Measurements from ENCODE around the gene POU3F2. TPM values are rescaled to one million over a fixed set of nuclear protein-coding genes. Genes with fewer than 3 reads are reported as not detected.

Gene POU3F2
- total RNA-seq, 2 donors from 2014 or later = 0.07 TPM; not detected in 1

DNA sequence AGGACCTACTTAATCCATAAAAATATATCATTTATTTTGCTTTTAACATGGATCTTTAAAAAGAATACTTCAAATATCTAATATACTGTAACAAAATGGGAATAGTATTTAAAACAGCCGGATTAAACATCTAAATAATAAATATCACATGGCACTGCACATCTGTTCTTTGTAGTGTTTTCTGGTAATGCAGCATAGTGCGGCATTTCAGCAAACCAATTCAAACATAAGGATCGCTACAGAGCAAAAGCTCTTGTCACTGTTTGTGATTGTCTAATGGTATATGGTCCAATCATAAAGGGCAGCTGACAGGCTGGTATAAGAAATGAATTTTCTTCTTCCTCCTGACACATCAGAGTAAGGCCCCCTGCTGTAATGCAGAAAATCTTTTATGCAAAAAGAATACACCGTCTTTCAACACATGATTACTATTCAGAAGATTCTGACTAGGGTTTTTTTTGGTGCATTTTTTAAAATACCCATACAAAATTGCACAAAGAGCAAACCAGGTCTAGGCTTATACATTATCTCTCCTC is 40.0 kb upstream of the POU3F2 start:
- Histone ChIP-seq H3K4me1 (ENCODE audit: control insufficient read depth, insufficient read depth, low read length) (peaks cover under 1% of the 10 kb centered on the region), H3K9me3 (ENCODE audit: control insufficient read depth, low read length) (no peaks in the 10 kb centered on the region), H3K27ac (ENCODE audit: low read depth, low read length) (no peak overlapping the region), H3K9ac (ENCODE audit: extremely low read depth, low read length, poor library complexity, severe bottlenecking) (no peak overlapping the region), H3K27me3 (ENCODE audit: control insufficient read depth, insufficient read depth, low read length, poor library complexity, severe bottlenecking) (no peaks in the 10 kb centered on the region), H3K36me3 (ENCODE audit: control insufficient read depth, insufficient read depth, low read length) (no peaks in the 10 kb centered on the region), H3K4me3 (ENCODE audit: low read length) (no peak overlapping the region)
- TF ChIP-seq, protein P1, sequence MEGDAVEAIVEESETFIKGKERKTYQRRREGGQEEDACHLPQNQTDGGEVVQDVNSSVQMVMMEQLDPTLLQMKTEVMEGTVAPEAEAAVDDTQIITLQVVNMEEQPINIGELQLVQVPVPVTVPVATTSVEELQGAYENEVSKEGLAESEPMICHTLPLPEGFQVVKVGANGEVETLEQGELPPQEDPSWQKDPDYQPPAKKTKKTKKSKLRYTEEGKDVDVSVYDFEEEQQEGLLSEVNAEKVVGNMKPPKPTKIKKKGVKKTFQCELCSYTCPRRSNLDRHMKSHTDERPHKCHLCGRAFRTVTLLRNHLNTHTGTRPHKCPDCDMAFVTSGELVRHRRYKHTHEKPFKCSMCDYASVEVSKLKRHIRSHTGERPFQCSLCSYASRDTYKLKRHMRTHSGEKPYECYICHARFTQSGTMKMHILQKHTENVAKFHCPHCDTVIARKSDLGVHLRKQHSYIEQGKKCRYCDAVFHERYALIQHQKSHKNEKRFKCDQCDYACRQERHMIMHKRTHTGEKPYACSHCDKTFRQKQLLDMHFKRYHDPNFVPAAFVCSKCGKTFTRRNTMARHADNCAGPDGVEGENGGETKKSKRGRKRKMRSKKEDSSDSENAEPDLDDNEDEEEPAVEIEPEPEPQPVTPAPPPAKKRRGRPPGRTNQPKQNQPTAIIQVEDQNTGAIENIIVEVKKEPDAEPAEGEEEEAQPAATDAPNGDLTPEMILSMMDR (conservative IDR thresholded peaks at IDR 0.05) = no peak
- Mint-ChIP-seq H3K9me3 (no peaks in the 10 kb centered on the region), H3K27me3 (ENCODE audit: insufficient read depth) (peaks cover 9% of the 10 kb centered on the region), H3K4me1 (no peaks in the 10 kb centered on the region), H3K27ac (no peak overlapping the region), H3K4me3 (no peak overlapping the region), H3K36me3 (ENCODE audit: low read depth) (no peaks in the 10 kb centered on the region)
- DNase-seq = no peak
- WGBS, 2 experiments (ENCODE audit: insufficient coverage in 1 of 2, insufficient read length in 1 of 2) = 0 to 70% methylated on average over 1 to 4 of the region's 4 CpGs

DNA sequence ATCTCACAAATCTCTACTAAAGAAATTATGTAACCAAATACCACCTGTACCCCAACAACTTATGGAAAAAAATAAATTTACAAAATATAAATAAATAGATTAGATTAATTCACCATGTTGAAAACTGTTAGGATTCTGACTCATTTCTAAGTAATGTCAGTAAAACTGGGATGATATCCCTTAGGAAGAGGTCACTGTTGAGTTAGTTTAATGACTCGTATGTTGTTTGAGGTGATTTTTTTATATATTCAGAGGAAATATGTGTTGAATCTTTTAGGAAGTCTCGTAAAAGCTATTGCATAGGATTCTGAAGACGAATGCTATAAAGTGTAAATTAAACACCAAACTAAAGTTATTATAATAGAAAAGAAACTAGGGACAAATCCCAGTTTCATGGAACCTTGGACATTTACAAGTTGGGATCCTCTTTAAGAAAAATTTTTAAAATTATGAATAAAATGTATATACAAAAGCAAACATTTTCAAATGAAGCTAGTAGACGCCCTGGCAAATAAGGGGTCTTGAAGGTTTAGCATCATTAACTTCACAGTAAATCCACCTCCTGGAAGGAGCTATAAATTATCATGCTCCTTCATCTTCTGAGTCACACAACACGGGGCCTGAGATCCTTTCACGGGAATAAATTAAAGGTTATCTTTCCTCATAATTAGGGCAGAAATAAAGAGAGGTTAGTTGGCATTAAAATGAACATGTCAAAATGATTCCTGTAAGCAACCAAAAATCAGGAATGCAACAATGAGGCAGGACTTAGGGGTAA is 37.0 kb upstream of the POU3F2 start:
- Mint-ChIP-seq H3K27ac (no peak overlapping the region), H3K9me3 (no peaks in the 10 kb centered on the region), H3K36me3 (ENCODE audit: low read depth) (no peaks in the 10 kb centered on the region), H3K4me1 (no peaks in the 10 kb centered on the region), H3K27me3 (ENCODE audit: insufficient read depth) (peaks cover 3% of the 10 kb centered on the region), H3K4me3 (no peak overlapping the region)
- no peaks in the 10 kb centered on the region for H3K9me3 ChIP-seq (ENCODE audit: control insufficient read depth, low read length)
- no peak overlapping the region for H3K9ac ChIP-seq (ENCODE audit: extremely low read depth, low read length, poor library complexity, severe bottlenecking)
- H3K36me3 ChIP-seq (ENCODE audit: control insufficient read depth, insufficient read depth, low read length) = no peaks in the 10 kb centered on the region
- H3K27me3 ChIP-seq (ENCODE audit: control insufficient read depth, insufficient read depth, low read length, poor library complexity, severe bottlenecking) = no peaks in the 10 kb centered on the region
- H3K4me1 ChIP-seq (ENCODE audit: control insufficient read depth, insufficient read depth, low read length) = no peaks in the 10 kb centered on the region
- no peak overlapping the region for H3K4me3 ChIP-seq (ENCODE audit: low read length)
- TF ChIP-seq, protein P1 (conservative IDR thresholded peaks at IDR 0.05) = no peak
- WGBS, 2 experiments (ENCODE audit: insufficient coverage in 1 of 2, insufficient read length in 1 of 2) = 80 to 88% methylated on average over 1 to 6 of the region's 6 CpGs
- H3K27ac ChIP-seq (ENCODE audit: low read depth, low read length) = no peak overlapping the region
- no peak for DNase-seq

DNA sequence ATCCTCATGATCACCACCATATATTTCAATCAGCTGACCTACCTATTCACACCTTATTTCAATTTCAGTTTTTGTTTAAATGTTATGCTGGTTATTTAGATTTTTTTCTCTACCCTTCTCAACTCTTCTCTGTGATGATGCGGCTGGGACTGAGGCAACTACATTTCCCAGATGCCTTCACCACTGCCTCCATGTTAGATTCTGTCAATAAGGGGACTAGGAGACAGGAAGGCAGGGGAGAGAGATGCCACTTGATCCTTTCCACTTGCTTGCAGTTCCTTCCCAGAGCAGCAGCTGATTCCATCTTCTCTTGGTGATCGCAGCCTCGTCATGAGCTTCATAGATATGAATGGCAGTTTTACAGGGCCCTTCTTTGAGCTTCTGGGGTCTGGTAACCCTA is 33.5 kb upstream of the POU3F2 start:
- 98 to 100% methylated on average over 2 to 3 of the region's 3 CpGs for whole genome bisulfite sequencing, 2 experiments (ENCODE audit: insufficient coverage in 1 of 2, insufficient read length in 1 of 2)
- no peaks in the 10 kb centered on the region for H3K36me3 ChIP-seq (ENCODE audit: control insufficient read depth, insufficient read depth, low read length)
- no peak overlapping the region for H3K4me3 ChIP-seq (ENCODE audit: low read length)
- no peaks in the 10 kb centered on the region for H3K9me3 ChIP-seq (ENCODE audit: control insufficient read depth, low read length)
- Mint-ChIP-seq H3K9me3 (no peaks in the 10 kb centered on the region), H3K36me3 (ENCODE audit: low read depth) (no peaks in the 10 kb centered on the region), H3K4me1 (no peaks in the 10 kb centered on the region), H3K27me3 (ENCODE audit: insufficient read depth) (peaks cover 6% of the 10 kb centered on the region), H3K27ac (no peak overlapping the region), H3K4me3 (no peak overlapping the region)
- no peaks in the 10 kb centered on the region for H3K4me1 ChIP-seq (ENCODE audit: control insufficient read depth, insufficient read depth, low read length)
- H3K27me3 ChIP-seq (ENCODE audit: control insufficient read depth, insufficient read depth, low read length, poor library complexity, severe bottlenecking) = no peaks in the 10 kb centered on the region
- H3K9ac ChIP-seq (ENCODE audit: extremely low read depth, low read length, poor library complexity, severe bottlenecking) = no peak overlapping the region
- no peak overlapping the region for H3K27ac ChIP-seq (ENCODE audit: low read depth, low read length)
- no peak for DNase-seq
- TF ChIP-seq, protein P1 (conservative IDR thresholded peaks at IDR 0.05) = no peak

Data from endodermal cell (in vitro differentiated cells).